Right lobe of liver (tissue), 4 donors: ENCODE measurements around the gene STXBP4.

Source experiments
- POLR2A ChIP-seq: fragments of 450-650 bp; IDR thresholded peaks from one replicate; pipeline ENCODE4 v1.6.1; 2017; ENCODE audit warnings: antibody characterized with exemption, mild to moderate bottlenecking
- TF ChIP-seq, protein P1 (sequence below), 4 donors: fragments of 200-600 bp in 3 of 4; fragments of 450-650 bp in 1 of 4; IDR thresholded peaks; one replicate each; pipeline versions ENCODE4 v1.5.1 to v1.8.0; 2016 to 2022; ENCODE audit warnings: antibody characterized with exemption in 4 of 4, mild to moderate bottlenecking in 2 of 4
- donor health status: DM: no; HTN: no; CAD: no.
- donor health status: DM: no; HTN: no; CAD: no.
- donor health status: DM: no; HTN: yes; CAD: no.

GRCh38 chr17:55110521-55110920 is 142.0 kb downstream of the STXBP4 start:
- no peak for TF ChIP-seq POLR2A
- TF ChIP-seq, protein P1, sequence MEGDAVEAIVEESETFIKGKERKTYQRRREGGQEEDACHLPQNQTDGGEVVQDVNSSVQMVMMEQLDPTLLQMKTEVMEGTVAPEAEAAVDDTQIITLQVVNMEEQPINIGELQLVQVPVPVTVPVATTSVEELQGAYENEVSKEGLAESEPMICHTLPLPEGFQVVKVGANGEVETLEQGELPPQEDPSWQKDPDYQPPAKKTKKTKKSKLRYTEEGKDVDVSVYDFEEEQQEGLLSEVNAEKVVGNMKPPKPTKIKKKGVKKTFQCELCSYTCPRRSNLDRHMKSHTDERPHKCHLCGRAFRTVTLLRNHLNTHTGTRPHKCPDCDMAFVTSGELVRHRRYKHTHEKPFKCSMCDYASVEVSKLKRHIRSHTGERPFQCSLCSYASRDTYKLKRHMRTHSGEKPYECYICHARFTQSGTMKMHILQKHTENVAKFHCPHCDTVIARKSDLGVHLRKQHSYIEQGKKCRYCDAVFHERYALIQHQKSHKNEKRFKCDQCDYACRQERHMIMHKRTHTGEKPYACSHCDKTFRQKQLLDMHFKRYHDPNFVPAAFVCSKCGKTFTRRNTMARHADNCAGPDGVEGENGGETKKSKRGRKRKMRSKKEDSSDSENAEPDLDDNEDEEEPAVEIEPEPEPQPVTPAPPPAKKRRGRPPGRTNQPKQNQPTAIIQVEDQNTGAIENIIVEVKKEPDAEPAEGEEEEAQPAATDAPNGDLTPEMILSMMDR (IDR thresholded peaks at IDR 0.05): no peak
